ENCODE data around the gene SLC2A11.

DNA sequence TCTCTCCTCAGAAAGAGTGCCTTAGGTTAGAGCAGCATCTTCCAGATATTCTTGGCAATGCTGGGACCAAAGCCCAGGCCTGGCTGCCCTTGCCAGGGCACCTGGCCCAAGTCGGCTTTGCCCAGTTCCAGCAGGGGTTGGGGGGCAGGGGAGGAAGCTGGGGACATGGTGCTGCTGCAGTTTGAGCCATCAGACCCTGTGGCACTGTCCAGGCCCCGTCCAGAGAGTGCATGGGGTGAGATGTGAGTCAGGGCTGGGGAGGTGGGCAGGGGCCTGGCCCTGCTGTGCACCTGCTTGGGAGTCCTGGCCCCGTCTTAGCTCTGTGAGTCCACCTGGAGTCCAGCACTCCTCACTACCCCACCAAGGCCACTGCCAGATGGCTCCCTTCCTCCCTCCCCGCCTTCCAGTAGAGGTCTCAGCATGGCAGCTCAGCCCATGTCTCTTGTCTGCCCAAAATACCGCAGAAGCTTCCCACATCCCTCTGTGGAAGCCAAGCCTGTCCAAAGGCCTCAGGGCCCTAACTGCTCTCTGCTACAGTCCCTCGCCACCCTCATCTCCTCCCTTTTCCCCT is 35.5 kb upstream of the SLC2A11 start:
- TF ChIP-seq ZNF274 (IDR thresholded peaks at IDR 0.05; ENCODE audit: low read depth, low read length) (no peak), YY1 (IDR thresholded peaks at IDR 0.05; ENCODE audit: insufficient read depth, insufficient read length) (no peak)
